Stimulated activated naive CD8-positive, alpha-beta T cell treated with anti-CD3 and anti-CD28 coated beads, Interleukin-15, Interleukin-2, amounts not matched to agents 100 ng/mL and 50 ng/mL, for 24 hours (primary cell): ENCODE results near the gene CCL26.

ENCODE experiments used
- H3K27ac Mint-ChIP-seq: one replicate; pipeline ENCODE4 v1.8.0; 2021; ENCODE audit warnings: mild to moderate bottlenecking, mixed read lengths
- H3K27me3 Mint-ChIP-seq: one replicate; pipeline ENCODE4 v1.8.0; 2021; ENCODE audit warnings: mixed read lengths
- H3K36me3 Mint-ChIP-seq: one replicate; pipeline ENCODE4 v1.8.0; 2021; ENCODE audit warnings: low read depth, mixed read lengths
- H3K4me1 Mint-ChIP-seq: one replicate; pipeline ENCODE4 v1.8.0; 2021; ENCODE audit warnings: low read depth, mixed read lengths
- H3K4me3 Mint-ChIP-seq: one replicate; pipeline ENCODE4 v1.8.0; 2021; ENCODE audit warnings: mild to moderate bottlenecking, mixed read lengths
- H3K9me3 Mint-ChIP-seq: one replicate; pipeline ENCODE4 v1.8.0; 2021; ENCODE audit warnings: mixed read lengths

The CCL26 gene

DNA sequence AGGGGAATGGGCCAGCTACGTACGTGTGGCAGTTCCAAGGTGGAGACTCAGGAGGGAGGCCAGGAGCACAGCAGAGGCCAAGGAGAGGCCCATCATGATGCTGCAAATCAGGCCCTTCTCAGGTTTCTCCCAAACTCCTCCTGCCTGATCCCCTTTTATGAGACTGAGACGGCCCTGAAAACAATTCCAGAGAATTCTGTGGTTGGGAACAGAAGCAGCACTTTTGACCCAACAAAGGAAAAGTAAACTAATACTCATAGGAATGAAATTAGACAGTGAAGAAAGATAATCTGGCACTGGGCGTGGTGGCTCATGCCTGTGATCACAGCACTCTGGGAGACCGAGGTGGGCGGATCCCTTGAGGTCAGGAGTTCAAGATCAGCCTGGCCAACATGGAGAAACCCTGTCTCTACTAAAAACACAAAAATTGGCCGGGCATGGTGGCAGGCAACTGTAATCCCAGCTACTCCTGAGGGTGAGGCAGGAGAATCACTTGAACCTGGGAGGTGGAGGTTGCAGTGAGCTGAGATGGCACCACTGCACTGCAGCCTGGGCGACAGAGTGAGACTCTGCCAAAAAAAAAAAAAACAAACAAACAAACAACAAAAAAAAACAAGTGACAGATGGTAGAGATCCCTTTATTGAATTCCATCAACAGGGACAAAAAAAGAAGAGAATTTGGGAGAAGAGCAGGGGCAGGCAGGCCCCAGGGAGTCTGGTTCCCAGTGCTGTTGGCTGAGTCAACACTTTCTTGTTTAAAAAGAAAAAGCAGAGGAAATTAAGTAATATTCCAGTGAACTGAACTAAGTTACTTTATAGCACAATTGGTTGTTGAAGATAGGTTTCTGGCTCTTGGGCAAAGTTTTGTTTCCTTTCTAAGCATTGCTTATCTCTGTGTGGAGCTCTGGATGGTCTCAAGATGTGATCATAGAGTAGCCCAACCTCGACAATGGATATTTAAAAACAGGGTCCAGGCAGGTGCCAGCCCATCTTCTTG is at the start of gene CCL26:
Gene CCL26 (minus strand): TSS at position 131 of the 997 bp plus-strand sequence. CDS start 35 bp downstream, at position 96.
- H3K27ac Mint-ChIP-seq, result no peak within 1 kb of the TSS
- H3K27me3 Mint-ChIP-seq, result no peaks in the 10 kb centered on the region
- peaks cover 23% of the 10 kb centered on the region for H3K4me1 Mint-ChIP-seq
- H3K4me3 Mint-ChIP-seq, result no peak within 1 kb of the TSS
- no peaks in the 10 kb centered on the region for H3K9me3 Mint-ChIP-seq
- no peaks in the 10 kb centered on the region for H3K36me3 Mint-ChIP-seq

DNA sequence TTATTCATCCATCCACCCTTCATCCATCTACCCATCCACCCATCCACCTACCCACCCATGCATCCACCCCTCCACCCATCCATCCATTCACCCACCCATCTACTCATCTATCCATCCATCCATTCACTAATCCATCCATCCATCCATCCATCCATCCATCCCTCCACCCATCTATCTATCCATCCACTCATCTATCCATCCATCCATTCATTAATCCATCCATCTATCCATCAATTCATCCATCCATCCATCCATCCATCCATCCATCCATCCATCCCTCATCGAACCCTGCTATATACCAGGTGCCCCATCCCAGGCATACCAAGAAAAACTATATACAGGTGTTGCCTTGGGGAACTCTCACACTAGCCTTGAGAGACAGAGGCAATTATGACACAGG is 48.7 kb upstream of the CCL26 start:
- H3K4me3 Mint-ChIP-seq, result no peak overlapping the region
- H3K4me1 Mint-ChIP-seq, result no peaks in the 10 kb centered on the region

DNA sequence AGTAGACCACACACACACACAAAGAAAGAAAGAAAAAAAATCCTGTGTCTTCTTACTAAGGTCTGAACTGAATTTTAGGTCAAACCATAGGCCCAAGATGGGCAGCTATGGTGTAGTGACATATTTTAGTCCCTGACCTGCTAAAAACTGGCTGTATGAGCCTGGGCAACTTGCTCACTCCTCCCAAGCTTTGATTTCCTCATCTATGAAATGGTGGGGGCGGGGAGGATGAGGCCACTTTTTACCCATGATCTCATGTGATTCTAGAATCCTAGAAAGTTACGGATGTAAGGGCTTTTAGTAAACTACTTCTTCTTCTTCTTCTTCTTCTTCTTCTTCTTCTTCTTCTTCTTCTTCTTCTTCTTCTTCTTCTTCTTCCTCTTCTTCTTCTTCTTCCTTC is 47.7 kb upstream of the CCL26 start:
- Mint-ChIP-seq H3K4me3 (no peak overlapping the region), H3K4me1 (no peaks in the 10 kb centered on the region), H3K36me3 (no peaks in the 10 kb centered on the region), H3K27ac (no peak overlapping the region), H3K9me3 (no peaks in the 10 kb centered on the region), H3K27me3 (peaks cover 6% of the 10 kb centered on the region)

More for the DNA sequence above, 48.7 kb upstream of the CCL26 start:
- H3K36me3 Mint-ChIP-seq, result no peaks in the 10 kb centered on the region
- no peak overlapping the region for H3K27ac Mint-ChIP-seq
- peaks cover 6% of the 10 kb centered on the region for H3K27me3 Mint-ChIP-seq
- no peaks in the 10 kb centered on the region for H3K9me3 Mint-ChIP-seq

DNA sequence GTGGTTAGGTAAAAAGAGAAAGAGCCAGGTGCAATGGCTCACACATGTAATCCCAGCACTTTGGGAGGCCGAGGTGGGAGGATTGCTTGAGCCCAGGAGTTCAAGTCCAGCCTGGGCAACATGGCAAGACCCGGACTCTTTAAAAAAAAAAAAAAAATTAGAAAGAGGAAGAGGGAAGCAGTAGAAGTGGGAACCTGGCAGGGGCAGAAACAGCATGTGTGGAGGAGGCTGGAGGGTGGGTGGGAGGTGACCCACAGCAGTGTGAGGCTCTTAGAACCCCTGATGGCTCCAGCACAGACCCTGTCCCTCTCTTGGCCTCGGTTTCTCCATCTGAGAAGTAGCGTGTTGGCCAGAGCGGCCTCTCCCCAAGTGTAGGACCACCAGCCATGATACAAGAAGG is 46.5 kb upstream of the CCL26 start:
- Mint-ChIP-seq H3K4me3 (no peak overlapping the region), H3K27ac (no peak overlapping the region), H3K9me3 (no peaks in the 10 kb centered on the region), H3K36me3 (no peaks in the 10 kb centered on the region), H3K4me1 (no peaks in the 10 kb centered on the region), H3K27me3 (peaks cover 11% of the 10 kb centered on the region)

- no peaks in the 10 kb centered on the region for H3K4me1 Mint-ChIP-seq
- no peaks in the 10 kb centered on the region for H3K36me3 Mint-ChIP-seq
- H3K9me3 Mint-ChIP-seq, result no peaks in the 10 kb centered on the region
- H3K27ac Mint-ChIP-seq, result no peak overlapping the region
- H3K27me3 Mint-ChIP-seq, result peaks cover 11% of the 10 kb centered on the region
- H3K4me3 Mint-ChIP-seq, result no peak overlapping the region
These were observed 45.1 kb upstream of the CCL26 start for GRCh38 chr7:75817116-75817515.

- Mint-ChIP-seq H3K27ac (no peak overlapping the region), H3K36me3 (no peaks in the 10 kb centered on the region), H3K4me3 (no peak overlapping the region), H3K27me3 (peaks cover 4% of the 10 kb centered on the region), H3K9me3 (no peaks in the 10 kb centered on the region), H3K4me1 (no peaks in the 10 kb centered on the region)
These were observed 43.5 kb upstream of the CCL26 start for GRCh38 chr7:75815418-75816064.

DNA sequence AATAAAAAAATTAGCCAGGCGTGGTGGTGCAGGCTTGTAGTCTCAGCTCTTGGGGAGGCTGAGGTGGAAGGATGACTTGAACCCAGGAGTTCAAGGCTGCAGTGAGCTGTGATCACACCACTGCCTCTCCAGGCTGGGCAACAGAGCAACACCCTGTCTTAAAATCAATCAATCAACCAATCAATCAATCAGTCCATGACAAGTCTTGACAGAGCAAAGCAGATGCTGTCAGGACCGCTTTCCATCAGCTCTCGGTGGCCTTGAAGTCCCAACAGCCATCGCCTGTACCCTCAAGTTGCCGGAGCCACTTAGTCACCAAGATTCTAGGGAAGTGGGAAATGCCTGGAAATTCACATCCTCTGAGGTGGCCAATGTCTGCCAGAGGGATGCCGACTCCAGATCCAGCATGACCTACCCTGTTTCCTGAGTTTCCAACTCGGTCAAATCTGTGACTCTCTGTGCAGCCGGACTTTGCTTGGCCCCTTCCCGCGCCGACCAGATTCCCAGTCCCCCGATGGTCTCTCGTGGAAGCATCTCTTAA is 42.5 kb upstream of the CCL26 start:
- H3K36me3 Mint-ChIP-seq, result no peaks in the 10 kb centered on the region
- H3K9me3 Mint-ChIP-seq, result no peaks in the 10 kb centered on the region
- H3K4me3 Mint-ChIP-seq, result no peak overlapping the region
- H3K27me3 Mint-ChIP-seq, result peaks cover 4% of the 10 kb centered on the region
- no peak overlapping the region for H3K27ac Mint-ChIP-seq
- H3K4me1 Mint-ChIP-seq, result no peaks in the 10 kb centered on the region

GRCh38 chr7:75813781-75814236 is 41.8 kb upstream of the CCL26 start, which contains the start of gene CCL24:
CCL24 (minus strand) TSS chr7:75813806; CDS start chr7:75813715, 91 bp downstream.
- Mint-ChIP-seq H3K4me1 (no peaks in the 10 kb centered on the region), H3K27ac (no peak within 1 kb of the TSS), H3K4me3 (no peak within 1 kb of the TSS), H3K36me3 (no peaks in the 10 kb centered on the region), H3K27me3 (peaks cover 4% of the 10 kb centered on the region), H3K9me3 (no peaks in the 10 kb centered on the region)

DNA sequence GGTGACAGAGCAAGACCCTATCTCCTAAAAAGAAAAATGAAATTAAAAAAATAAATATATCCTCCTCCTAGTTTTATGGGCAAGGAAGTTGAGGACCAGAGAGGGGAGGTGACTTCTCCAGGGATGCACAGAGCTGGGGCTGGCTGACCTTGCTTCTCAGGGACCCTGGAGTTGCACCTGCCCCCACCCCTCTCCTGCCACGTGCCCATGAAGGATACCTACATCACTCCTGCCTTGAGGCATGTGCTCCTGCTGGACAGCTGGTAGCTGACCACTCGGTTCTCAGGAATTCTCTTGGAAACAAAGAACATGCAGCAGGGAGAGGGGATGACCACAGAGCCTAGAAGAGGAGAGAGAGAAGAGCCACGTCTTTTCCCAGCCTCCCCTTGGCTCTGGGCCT is 41.1 kb upstream of the CCL26 start:
- Mint-ChIP-seq H3K9me3 (no peaks in the 10 kb centered on the region), H3K4me3 (no peak overlapping the region), H3K27ac (no peak overlapping the region), H3K27me3 (peaks cover 4% of the 10 kb centered on the region), H3K36me3 (no peaks in the 10 kb centered on the region), H3K4me1 (no peaks in the 10 kb centered on the region)

GRCh38 chr7:75811894-75812678 is 40.1 kb upstream of the CCL26 start:
- Mint-ChIP-seq H3K36me3 (no peaks in the 10 kb centered on the region), H3K27me3 (peaks cover 4% of the 10 kb centered on the region), H3K4me1 (no peaks in the 10 kb centered on the region), H3K4me3 (no peak overlapping the region), H3K27ac (no peak overlapping the region), H3K9me3 (no peaks in the 10 kb centered on the region)

DNA sequence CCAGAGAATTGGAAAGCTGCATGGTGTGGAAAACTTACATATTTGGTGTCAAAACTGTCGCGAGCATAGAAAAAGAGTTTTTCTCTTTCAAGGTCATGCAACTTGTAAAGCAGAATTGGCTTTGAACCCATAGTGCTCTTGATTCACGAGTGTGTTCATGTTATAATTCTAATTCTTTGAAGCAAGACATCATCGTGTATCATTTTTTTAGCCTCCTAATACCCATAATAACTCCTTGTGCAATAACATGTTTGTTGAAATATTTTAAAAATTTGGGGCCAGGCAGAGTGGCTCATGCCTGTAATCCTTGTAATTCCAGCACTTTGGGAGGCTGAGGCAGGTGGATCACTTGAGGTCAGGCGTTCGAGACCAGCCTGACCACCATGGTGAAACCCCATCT is 37.4 kb upstream of the CCL26 start:
- Mint-ChIP-seq H3K4me3 (no peak overlapping the region), H3K27ac (no peak overlapping the region), H3K9me3 (peaks cover 6% of the 10 kb centered on the region), H3K36me3 (peaks cover 4% of the 10 kb centered on the region), H3K4me1 (no peaks in the 10 kb centered on the region), H3K27me3 (peaks cover 7% of the 10 kb centered on the region)

- H3K4me1 Mint-ChIP-seq, result no peaks in the 10 kb centered on the region
- H3K9me3 Mint-ChIP-seq, result peaks cover 6% of the 10 kb centered on the region
- H3K27ac Mint-ChIP-seq, result no peak overlapping the region
- H3K36me3 Mint-ChIP-seq, result peaks cover 4% of the 10 kb centered on the region
- H3K27me3 Mint-ChIP-seq, result peaks cover 11% of the 10 kb centered on the region
- no peak overlapping the region for H3K4me3 Mint-ChIP-seq
These were observed 36.1 kb upstream of the CCL26 start for GRCh38 chr7:75808106-75808505.

DNA sequence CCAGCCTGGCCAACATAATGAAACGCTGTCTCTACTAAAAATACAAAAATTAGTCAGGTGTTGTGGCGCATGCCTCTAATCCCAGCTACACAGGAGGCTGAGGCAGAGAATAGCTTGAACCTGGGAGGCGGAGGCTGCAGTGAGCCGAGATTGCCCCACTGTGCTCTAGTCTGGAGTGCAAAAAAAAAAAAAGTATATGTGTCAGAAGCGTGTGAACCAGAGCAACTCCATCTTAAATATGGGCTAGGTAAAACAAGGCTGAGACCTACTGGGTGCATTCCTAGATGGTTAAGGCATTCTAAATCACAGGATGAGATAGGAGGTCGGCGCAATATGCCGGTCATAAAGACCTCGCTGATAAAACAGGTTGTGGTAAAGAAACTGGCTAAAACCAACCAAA is 35.4 kb upstream of the CCL26 start:
- Mint-ChIP-seq H3K9me3 (peaks cover 6% of the 10 kb centered on the region), H3K36me3 (peaks cover 4% of the 10 kb centered on the region), H3K27ac (no peak overlapping the region), H3K4me3 (no peak overlapping the region), H3K27me3 (peaks cover 11% of the 10 kb centered on the region), H3K4me1 (no peaks in the 10 kb centered on the region)

- Mint-ChIP-seq H3K4me3 (no peak overlapping the region), H3K27me3 (peaks cover 11% of the 10 kb centered on the region), H3K4me1 (no peaks in the 10 kb centered on the region), H3K27ac (no peak overlapping the region), H3K9me3 (peaks cover 6% of the 10 kb centered on the region), H3K36me3 (peaks cover 4% of the 10 kb centered on the region)
These were observed 34.7 kb upstream of the CCL26 start for GRCh38 chr7:75806560-75807307.
